Activated T-helper 1 cell treated with anti-CD3 and anti-CD28 coated beads, Interleukin-2, amount 50 U/mL, for 16 hours (primary cell): ENCODE measurements around the gene POPDC2.
"Not testable (repeated sequence)": the region's sequence is repeated elsewhere in the genome, so short reads cannot be mapped to it uniquely, and the experiment has no call there.

Experiments
- DNase-seq, 2 donors: peaks; one replicate each; pipeline ENCODE4 v3.0.0-alpha.2; 2020; ENCODE audit warnings: low read depth in 1 of 2, low spot score in 1 of 2

Gene POPDC2

GRCh38 chr3:119660474-119661440, at the start of gene POPDC2:
TSS of gene POPDC2 (minus strand) at chr3:119660589. CDS start at chr3:119660423, 166 bp downstream.
- no peak for DNase-seq

DNA sequence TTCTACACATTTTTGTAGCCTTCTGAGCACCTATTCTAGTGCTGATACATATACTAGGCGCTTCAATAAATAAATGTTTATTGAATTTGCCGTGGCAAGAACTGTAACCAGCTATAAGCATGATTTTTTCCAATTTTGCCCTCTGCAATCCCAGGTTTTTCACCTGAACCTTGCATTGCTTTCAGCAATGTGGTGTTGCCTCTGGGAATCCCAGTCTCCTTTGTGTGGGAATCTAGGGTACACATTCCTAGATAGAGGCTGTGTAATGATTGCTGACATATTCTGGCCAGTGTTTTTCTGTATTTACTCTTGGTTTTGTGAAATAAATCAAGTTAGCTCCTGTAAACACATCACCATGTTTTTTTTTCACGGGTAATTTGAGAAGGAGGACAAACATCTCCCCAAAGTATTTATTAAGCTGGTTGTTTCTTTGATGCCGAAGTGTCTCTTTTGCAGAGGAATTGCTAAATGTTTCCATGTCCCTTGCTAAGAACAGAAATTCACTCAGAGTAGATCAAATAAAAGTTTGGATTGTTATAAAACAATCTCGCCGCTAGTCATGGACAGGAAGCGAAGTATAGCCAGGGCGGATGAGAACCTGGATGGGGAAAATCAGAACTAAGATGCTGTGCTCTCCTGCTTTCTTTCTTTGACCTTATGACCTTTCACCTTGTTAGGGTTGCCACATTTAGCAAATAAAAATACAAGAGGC, 43.6 kb upstream of the POPDC2 start:
- no peak for DNase-seq

GRCh38 chr3:119702530-119703527, 42.4 kb upstream of the POPDC2 start, which contains the start of gene CFAP91:
TSS of gene CFAP91 (plus strand) at chr3:119703022. CDS start at chr3:119703099, 77 bp downstream.
- peak; percentile 55 to 63 for DNase-seq

DNA sequence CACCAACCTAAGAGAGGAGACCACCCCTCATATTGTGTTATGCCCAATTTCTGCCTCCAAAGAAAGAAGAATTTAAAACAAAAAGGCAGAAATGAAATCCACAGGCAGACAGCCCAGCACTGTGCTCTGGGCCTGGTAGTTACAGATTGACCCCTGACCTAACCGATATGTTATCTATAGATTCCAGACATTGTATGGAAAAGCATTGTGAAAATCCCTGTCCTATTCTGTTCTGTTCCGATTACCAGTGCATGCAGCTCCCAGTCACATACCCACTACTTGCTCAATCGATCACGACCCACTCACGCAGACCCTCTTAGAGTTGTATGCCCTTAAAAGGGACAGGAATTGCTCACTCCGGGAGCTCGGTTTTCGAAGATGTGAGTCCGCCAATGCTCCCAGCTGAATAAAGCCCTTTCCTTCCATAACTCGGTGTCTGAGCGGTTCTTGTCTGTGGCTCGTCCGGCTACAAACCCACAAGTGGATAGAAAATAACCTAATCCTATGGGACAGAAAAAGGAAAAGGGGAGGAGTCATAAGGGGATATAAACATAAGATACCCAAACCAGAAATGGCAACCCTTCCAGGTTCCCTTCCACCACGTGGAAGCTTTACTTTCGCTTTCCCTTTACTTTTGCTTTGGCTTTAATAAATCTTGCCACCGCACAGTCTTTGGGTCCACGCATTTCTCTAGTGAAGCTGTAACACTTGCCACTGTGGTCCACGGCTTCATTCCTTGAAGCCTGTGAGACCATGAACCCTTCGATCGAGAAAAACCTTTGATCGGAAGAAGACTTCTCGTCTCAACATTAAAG, 40.7 kb upstream of the POPDC2 start:
- DNase-seq: no peak

- no peak for DNase-seq
Observed at GRCh38 chr3:119700269-119700919, 40.0 kb upstream of the POPDC2 start.

- no peak for DNase-seq
Observed at GRCh38 chr3:119697394-119697793, 37.0 kb upstream of the POPDC2 start.

DNA sequence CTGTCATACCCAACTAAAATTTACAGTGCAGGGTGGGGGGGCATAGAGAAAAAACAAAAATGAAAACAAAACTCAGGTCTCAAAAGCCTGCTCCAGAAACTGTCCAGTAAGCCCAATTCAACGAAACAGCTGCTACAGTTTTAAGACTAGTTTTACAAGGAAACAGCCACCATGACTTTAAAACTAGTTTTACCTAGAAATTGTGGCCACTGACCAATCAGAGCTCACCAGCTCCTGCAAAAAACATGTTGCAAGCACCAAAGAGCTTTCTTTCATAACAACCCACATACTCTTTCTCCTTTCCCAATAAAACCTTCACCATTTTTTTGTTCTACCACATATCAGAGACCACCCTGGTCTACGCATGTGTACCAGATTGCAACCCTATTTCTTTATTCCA, 35.1 kb upstream of the POPDC2 start:
- no peak for DNase-seq

GRCh38 chr3:119690043-119690656, 29.8 kb upstream of the POPDC2 start:
- DNase-seq: no peak

DNA sequence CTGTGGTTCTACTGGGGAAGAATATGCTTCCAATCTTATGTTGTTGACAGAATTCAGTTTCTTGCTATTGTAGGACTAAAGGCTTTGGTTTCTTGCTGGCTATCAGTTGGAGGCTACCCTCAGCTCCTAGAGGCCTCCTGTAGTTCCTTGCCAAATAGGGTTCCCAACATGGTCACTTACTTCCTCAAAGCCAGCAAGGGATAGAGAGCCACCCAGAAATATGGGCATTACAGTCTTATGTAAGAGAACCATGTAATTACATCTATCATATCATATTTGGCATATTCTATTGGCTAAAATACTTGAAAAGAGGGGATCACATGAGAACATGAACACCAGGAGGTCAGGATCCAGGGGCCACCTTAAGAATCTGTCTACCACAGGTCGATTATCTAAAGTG, 23.0 kb upstream of the POPDC2 start:
- no peak for DNase-seq

DNA sequence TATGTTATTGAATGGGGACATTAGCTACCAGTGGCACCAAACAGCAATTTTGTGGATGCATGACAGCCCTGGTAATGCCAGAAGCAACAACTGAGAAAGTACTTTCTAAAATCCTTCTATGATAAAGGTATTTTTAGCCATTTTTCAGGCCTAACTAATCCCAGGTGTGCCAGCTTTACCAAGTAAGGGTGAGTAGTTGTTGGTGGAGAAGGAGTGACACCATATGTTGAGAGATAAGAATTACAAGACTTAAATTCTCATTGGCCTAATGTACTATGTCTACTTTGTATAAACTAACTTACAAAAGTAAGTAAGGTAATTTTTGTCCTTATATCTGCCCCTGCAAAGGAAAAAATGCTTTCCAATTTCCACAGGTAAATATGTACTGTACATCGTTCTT, 20.9 kb upstream of the POPDC2 start:
- no peak for DNase-seq

GRCh38 chr3:119679874-119680273, 19.5 kb upstream of the POPDC2 start:
- no peak for DNase-seq

- not testable (repeated sequence) for DNase-seq
Observed at GRCh38 chr3:119678209-119678608, 17.8 kb upstream of the POPDC2 start.

DNA sequence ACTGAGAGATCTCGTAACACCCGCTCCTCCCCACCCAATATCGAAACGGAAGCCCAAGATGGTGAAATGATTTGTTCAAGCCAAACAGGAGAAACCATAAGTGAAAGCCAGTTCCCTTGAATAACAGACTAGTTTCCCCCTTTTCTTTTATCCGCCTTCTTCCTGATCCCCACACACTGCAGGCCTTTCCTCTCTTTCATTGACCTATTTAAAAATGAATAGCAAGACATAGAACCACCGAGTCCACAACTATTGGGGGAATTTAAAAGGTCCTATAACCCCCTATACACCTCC, 17.2 kb upstream of the POPDC2 start:
- DNase-seq: no peak

DNA sequence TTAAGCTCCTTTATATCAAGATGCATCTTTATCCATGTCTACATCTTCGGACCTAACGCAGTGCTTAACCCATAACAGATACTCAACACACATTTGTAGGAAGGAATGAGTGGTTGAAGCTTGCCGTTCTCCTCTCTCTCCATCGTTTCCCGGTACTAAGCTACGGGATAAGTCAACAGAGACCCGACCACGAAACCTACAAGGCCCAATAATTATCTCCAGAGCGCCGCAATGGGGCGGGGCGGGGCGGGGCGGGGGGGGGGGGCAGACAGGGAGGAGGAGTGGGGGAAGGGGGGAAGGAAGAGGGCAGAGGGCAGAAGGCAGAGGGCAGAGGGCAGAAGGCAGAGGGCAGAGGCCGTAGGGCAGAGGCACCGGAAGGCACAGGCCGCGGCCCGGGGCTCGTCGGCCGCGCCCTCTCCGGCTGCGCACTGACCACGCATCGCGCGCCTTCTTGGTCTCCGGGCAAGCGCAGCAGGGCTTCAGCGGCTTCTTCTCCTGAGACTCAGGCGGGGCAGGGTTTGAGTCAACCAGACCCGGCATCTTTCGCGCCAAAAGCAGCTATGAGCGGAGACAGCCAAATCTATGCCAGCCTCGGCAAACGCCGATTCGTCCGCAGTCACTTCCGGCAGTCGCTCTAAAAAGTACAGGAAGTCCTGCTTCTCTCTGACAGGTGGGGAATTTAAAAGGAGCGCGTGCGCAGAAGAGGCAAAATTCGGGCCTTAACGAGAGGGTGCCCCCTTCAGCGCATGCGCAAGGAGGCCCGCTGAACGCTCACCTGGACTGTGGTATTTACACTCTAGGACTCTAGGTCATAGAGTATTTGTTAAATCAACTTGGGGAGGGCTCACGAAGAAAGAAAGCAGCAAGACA, 16.6 kb upstream of the POPDC2 start, which contains the start of gene COX17:
Gene COX17, minus strand, starts transcription at position 636 of the 870 bp plus-strand sequence. Its CDS starts 96 bp downstream, at position 540.
- peak; percentile 89 for DNase-seq

GRCh38 chr3:119676020-119676419, 15.6 kb upstream of the POPDC2 start:
- no peak for DNase-seq

- no peak for DNase-seq
Observed at GRCh38 chr3:119675188-119675874, 14.9 kb upstream of the POPDC2 start.

DNA sequence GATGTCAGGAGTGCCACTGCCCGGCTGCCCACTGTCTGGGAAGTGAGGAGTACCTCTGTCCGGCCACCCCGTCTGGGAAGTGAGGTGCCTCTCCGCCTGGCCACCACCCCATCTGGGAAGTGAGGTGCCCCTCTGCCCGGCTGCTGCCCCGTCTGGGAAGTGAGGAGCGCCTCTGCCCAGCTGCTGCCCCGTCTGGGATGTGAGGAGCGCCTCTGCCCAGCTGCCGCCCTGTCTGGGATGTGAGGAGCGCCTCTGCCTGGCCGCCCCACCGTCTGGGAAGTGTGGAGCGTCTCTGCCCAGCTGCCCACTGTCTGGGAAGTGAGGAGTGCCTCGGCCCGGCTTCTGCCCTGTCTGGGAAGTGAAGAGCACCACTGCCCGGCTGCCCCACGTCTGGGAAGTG, 13.5 kb upstream of the POPDC2 start:
- DNase-seq: no peak

GRCh38 chr3:119672776-119673175, 12.4 kb upstream of the POPDC2 start:
- DNase-seq: no peak
